WTC11 (cell line): ENCODE measurements around the gene COA5.

Experiments
- CREB1 ChIP-seq: sonication (generic); formaldehyde crosslinking; IDR thresholded peaks from 2 replicates; pipeline ENCODE4 v1.8.0; 2023; ENCODE audit warnings: mild to moderate bottlenecking, missing genetic modification reagents
- ELF4 ChIP-seq: sonication (generic); formaldehyde crosslinking; IDR thresholded peaks from 2 replicates; pipeline ENCODE4 v1.8.1; 2022; ENCODE audit warnings: low read depth, mild to moderate bottlenecking, moderate library complexity, missing genetic modification reagents
- ESRRA ChIP-seq: sonication (generic); formaldehyde crosslinking; IDR thresholded peaks from 2 replicates; pipeline ENCODE4 v1.8.1; 2022; ENCODE audit warnings: mild to moderate bottlenecking, missing genetic modification reagents, borderline replicate concordance
- NR2C2 ChIP-seq: sonication (generic); formaldehyde crosslinking; IDR thresholded peaks from 2 replicates; pipeline ENCODE4 v1.8.0; 2022; ENCODE audit warnings: mild to moderate bottlenecking, missing genetic modification reagents
- SMAD4 ChIP-seq: sonication (generic); formaldehyde crosslinking; IDR thresholded peaks from 2 replicates; pipeline ENCODE4 v1.8.0; 2022; ENCODE audit warnings: mild to moderate bottlenecking, missing genetic modification reagents
- ZNF121 ChIP-seq: sonication (generic); formaldehyde crosslinking; IDR thresholded peaks from 2 replicates; pipeline ENCODE4 v1.8.0; 2023; ENCODE audit warnings: missing genetic modification reagents
- ZNF232 ChIP-seq: sonication (generic); formaldehyde crosslinking; IDR thresholded peaks from 2 replicates; pipeline ENCODE4 v1.8.0; 2022; ENCODE audit warnings: mild to moderate bottlenecking, missing genetic modification reagents
- TF ChIP-seq, protein P1 (sequence below): fragments of 200-600 bp; IDR thresholded peaks from 2 replicates; pipeline ENCODE4 v1.8.0; 2022; ENCODE audit warnings: antibody characterized with exemption
- TF ChIP-seq, protein P2 (sequence below): sonication (generic); formaldehyde crosslinking; IDR thresholded peaks from 2 replicates; pipeline ENCODE4 v1.8.1; 2022; ENCODE audit warnings: low read depth, missing genetic modification reagents, borderline replicate concordance
- TF ChIP-seq, protein P3 (sequence below): sonication (generic); formaldehyde crosslinking; conservative IDR thresholded peaks from 2 replicates; pipeline ENCODE4 v1.8.1; 2022; ENCODE audit warnings: mild to moderate bottlenecking, missing genetic modification reagents
- TF ChIP-seq, protein P4 (sequence below): sonication (generic); formaldehyde crosslinking; conservative IDR thresholded peaks from 2 replicates; pipeline ENCODE4 v1.8.1; 2023; ENCODE audit warnings: mild to moderate bottlenecking, low read depth, missing genetic modification reagents, moderate library complexity

DNA sequence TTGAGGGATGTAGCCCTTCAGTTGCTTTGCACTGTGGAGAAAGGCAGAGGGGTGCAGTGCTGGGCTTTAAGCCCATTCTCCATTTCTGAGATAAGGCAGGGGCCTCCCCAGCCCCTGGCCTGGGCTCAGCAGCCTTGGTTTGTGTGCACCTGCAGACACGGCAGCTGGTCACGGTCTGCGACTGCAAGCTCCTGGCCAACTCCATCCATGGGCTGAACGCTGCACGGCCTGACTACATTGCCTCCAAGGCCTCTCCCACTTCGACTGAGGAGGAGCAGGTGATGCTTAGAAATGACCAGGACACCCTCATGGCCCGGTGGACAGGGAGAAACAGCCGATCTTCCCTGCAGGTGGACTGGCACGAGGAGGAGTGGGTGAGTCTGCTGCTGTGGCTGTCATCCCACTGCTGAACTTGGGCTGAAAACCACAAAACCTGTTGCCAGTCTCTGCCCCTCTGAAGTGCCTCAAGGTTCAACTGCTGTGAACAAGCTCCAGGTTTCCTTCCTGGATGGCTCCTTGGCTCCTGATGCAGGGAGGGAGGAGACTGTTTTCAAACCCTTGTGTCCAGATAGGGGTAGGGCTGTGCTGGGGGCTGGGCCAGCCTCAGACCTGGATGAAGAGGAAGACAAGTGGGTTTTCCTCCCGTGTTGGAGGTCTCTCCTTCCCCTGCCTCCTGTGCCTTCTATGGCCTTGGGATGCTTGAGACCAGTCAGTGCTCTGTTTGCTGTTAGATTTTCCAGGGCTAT, 54.0 kb downstream of the COA5 start:
- TF ChIP-seq, protein P1, sequence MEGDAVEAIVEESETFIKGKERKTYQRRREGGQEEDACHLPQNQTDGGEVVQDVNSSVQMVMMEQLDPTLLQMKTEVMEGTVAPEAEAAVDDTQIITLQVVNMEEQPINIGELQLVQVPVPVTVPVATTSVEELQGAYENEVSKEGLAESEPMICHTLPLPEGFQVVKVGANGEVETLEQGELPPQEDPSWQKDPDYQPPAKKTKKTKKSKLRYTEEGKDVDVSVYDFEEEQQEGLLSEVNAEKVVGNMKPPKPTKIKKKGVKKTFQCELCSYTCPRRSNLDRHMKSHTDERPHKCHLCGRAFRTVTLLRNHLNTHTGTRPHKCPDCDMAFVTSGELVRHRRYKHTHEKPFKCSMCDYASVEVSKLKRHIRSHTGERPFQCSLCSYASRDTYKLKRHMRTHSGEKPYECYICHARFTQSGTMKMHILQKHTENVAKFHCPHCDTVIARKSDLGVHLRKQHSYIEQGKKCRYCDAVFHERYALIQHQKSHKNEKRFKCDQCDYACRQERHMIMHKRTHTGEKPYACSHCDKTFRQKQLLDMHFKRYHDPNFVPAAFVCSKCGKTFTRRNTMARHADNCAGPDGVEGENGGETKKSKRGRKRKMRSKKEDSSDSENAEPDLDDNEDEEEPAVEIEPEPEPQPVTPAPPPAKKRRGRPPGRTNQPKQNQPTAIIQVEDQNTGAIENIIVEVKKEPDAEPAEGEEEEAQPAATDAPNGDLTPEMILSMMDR, result no peak
- TF ChIP-seq, protein P2, sequence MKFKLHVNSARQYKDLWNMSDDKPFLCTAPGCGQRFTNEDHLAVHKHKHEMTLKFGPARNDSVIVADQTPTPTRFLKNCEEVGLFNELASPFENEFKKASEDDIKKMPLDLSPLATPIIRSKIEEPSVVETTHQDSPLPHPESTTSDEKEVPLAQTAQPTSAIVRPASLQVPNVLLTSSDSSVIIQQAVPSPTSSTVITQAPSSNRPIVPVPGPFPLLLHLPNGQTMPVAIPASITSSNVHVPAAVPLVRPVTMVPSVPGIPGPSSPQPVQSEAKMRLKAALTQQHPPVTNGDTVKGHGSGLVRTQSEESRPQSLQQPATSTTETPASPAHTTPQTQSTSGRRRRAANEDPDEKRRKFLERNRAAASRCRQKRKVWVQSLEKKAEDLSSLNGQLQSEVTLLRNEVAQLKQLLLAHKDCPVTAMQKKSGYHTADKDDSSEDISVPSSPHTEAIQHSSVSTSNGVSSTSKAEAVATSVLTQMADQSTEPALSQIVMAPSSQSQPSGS (CRISPR knock-in tag), result no peak
- TF ChIP-seq, protein P3, sequence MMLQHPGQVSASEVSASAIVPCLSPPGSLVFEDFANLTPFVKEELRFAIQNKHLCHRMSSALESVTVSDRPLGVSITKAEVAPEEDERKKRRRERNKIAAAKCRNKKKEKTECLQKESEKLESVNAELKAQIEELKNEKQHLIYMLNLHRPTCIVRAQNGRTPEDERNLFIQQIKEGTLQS, result no peak
- TF ChIP-seq SMAD4 (CRISPR knock-in tag), result no peak
- TF ChIP-seq CREB1 (CRISPR knock-in tag), result no peak
- TF ChIP-seq, protein P4, sequence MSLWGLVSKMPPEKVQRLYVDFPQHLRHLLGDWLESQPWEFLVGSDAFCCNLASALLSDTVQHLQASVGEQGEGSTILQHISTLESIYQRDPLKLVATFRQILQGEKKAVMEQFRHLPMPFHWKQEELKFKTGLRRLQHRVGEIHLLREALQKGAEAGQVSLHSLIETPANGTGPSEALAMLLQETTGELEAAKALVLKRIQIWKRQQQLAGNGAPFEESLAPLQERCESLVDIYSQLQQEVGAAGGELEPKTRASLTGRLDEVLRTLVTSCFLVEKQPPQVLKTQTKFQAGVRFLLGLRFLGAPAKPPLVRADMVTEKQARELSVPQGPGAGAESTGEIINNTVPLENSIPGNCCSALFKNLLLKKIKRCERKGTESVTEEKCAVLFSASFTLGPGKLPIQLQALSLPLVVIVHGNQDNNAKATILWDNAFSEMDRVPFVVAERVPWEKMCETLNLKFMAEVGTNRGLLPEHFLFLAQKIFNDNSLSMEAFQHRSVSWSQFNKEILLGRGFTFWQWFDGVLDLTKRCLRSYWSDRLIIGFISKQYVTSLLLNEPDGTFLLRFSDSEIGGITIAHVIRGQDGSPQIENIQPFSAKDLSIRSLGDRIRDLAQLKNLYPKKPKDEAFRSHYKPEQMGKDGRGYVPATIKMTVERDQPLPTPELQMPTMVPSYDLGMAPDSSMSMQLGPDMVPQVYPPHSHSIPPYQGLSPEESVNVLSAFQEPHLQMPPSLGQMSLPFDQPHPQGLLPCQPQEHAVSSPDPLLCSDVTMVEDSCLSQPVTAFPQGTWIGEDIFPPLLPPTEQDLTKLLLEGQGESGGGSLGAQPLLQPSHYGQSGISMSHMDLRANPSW, result no peak
- no peak for TF ChIP-seq ZNF232 (CRISPR knock-in tag)
- no peak for TF ChIP-seq ZNF121 (CRISPR knock-in tag)
- no peak for TF ChIP-seq ELF4 (CRISPR knock-in tag)
- TF ChIP-seq NR2C2 (CRISPR knock-in tag), result no peak
- TF ChIP-seq ESRRA (CRISPR knock-in tag), result no peak
